Fibroblast of lung (primary cell): ENCODE data around the gene PPFIBP2. TPM values are rescaled to one million over a fixed set of nuclear protein-coding genes. Genes with fewer than 3 reads are reported as not detected.

Source experiments
- DNase-seq, 2 donors: peaks; one replicate each; pipeline versions ENCODE4 v3.0.0 to v3.0.0-alpha.2; 2010; ENCODE audit warnings: low read depth in 2 of 2
- H2AFZ ChIP-seq: 2 replicates; pipeline ENCODE4 v1.5.1; 2012; ENCODE audit warnings: low read length, control low read depth, inconsistent platforms
- H3K27ac ChIP-seq: 2 replicates; pipeline ENCODE4 v1.5.1; 2011; ENCODE audit warnings: low read length, control low read depth; ENCODE audit not compliant: insufficient read depth
- H3K27me3 ChIP-seq: 2 replicates; pipeline ENCODE4 v1.5.1; 2011; ENCODE audit warnings: mild to moderate bottlenecking, low read length; ENCODE audit not compliant: control insufficient read depth, insufficient read depth
- H3K36me3 ChIP-seq: 2 replicates; pipeline ENCODE4 v1.5.1; 2011; ENCODE audit warnings: low read length; ENCODE audit not compliant: control insufficient read depth, insufficient read depth
- H3K4me1 ChIP-seq: 2 replicates; pipeline ENCODE4 v1.5.1; 2011; ENCODE audit warnings: low read length; ENCODE audit not compliant: control insufficient read depth, insufficient read depth; ENCODE audit errors: extremely low read depth
- H3K4me2 ChIP-seq: 2 replicates; pipeline ENCODE4 v1.5.1; 2011; ENCODE audit warnings: low read length, control low read depth; ENCODE audit not compliant: insufficient read depth; ENCODE audit errors: extremely low read depth
- H3K4me3 ChIP-seq, 4 experiments: fragments of 200-600 bp in 1 of 4; sonication (generic) in 1 of 4; replicated peaks in 1 of 4; 2 replicates each; pipeline ENCODE4 v1.5.1; 2011 to 2016; ENCODE audit warnings: low read length in 4 of 4, low read depth in 3 of 4, mild to moderate bottlenecking in 3 of 4, control low read depth in 2 of 4, inconsistent platforms in 1 of 4, mixed read lengths in 1 of 4; ENCODE audit not compliant: insufficient read depth in 1 of 4; ENCODE audit errors: control extremely low read depth in 1 of 4
- H3K79me2 ChIP-seq: 2 replicates; pipeline ENCODE4 v1.5.1; 2012; ENCODE audit warnings: mild to moderate bottlenecking, low read length, inconsistent platforms; ENCODE audit not compliant: control insufficient read depth, insufficient read depth
- H3K9ac ChIP-seq: 2 replicates; pipeline ENCODE4 v1.5.1; 2011; ENCODE audit warnings: mild to moderate bottlenecking, low read length, control low read depth; ENCODE audit not compliant: insufficient read depth
- H3K9me3 ChIP-seq: 2 replicates; pipeline ENCODE4 v1.5.1; 2012; ENCODE audit warnings: low read depth, low read length; ENCODE audit not compliant: control insufficient read depth, insufficient read depth
- H4K20me1 ChIP-seq: 2 replicates; pipeline ENCODE4 v1.5.1; 2011; ENCODE audit warnings: low read length; ENCODE audit not compliant: control insufficient read depth, insufficient read depth; ENCODE audit errors: extremely low read depth
- CTCF ChIP-seq, 2 donors: IDR thresholded peaks in 1 of 2; conservative IDR thresholded peaks in 1 of 2; 1 replicate in 1 of 2; 2 replicates in 1 of 2; pipeline ENCODE4 v1.5.1; 2011 to 2012; ENCODE audit warnings: low read length in 2 of 2, control low read depth in 1 of 2, inconsistent platforms in 1 of 2, low read depth in 1 of 2, mild to moderate bottlenecking in 1 of 2
- EZH2 ChIP-seq: IDR thresholded peaks from 2 replicates; pipeline ENCODE4 v1.5.1; 2012; ENCODE audit warnings: low read length, control low read depth, mild to moderate bottlenecking; ENCODE audit errors: missing control alignments
- polyA plus RNA-seq, 2 donors: library from polyadenylated mRNA; depleted of rRNA in 1 of 2; stranded (reverse) in 1 of 2; unstranded in 1 of 2; fragments of >200 nt; gene quantifications; 2 replicates each; pipeline ENCODE4 v1.2.1, GENCODE V29; 2011 to 2012; ENCODE audit warnings: missing spikeins in 1 of 2
- total RNA-seq: library from RNA; depleted of rRNA; stranded (reverse); fragments of >200 nt; gene quantifications from 2 replicates; pipeline ENCODE4 v1.2.1, GENCODE V29; 2014

PPFIBP2 gene
- total and polyA plus RNA-seq, 2 donors (not counting 1 experiment from before 2014, with no cell fraction given) = 11.4 to 38.8 TPM

GRCh38 chr11:7484131-7484530 lies 29.7 kb upstream of the PPFIBP2 start:
- Histone ChIP-seq H3K4me1 (peaks cover under 1% of the 10 kb centered on the region), H3K4me3 (no peak overlapping the region), H3K79me2 (peaks cover 11% of the 10 kb centered on the region), H2AFZ (no peak overlapping the region), H3K9me3 (no peaks in the 10 kb centered on the region), H3K4me2 (no peak overlapping the region), H3K27ac (no peak overlapping the region), H3K27me3 (no peaks in the 10 kb centered on the region), H4K20me1 (no peaks in the 10 kb centered on the region), H3K9ac (no peak overlapping the region), H3K36me3 (no peaks in the 10 kb centered on the region)
- no peak for DNase-seq
- TF ChIP-seq CTCF (conservative IDR thresholded peaks at IDR 0.05 in 1 of 2, IDR thresholded peaks at IDR 0.05 in 1 of 2; ENCODE audit: low read depth in 1 of 2, low read length in 2 of 2) (no peak), EZH2 (no peak)

DNA sequence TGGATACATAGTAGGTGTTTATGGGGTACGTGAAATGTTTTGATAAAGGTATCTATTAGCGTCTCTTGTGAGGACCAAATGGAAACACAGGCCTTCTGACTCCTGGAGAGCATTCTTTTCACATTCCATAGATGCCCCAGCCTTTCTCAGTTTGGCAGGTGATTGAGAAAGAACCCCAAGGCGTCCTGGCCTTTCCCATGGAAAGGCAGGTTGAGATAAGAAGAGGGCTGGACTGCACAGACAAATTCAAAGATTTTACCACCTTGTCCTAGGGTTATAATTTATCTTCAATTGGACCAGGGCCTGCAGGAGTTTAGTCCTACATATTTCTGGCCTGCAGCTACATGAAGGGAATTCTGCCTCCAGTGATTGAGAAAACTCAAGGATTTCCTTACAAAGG lies 29.2 kb upstream of the PPFIBP2 start:
- H3K27me3 ChIP-seq = no peaks in the 10 kb centered on the region
- no peak for TF ChIP-seq CTCF (conservative IDR thresholded peaks at IDR 0.05 in 1 of 2, IDR thresholded peaks at IDR 0.05 in 1 of 2; ENCODE audit: low read depth in 1 of 2, low read length in 2 of 2)
- no peak for TF ChIP-seq EZH2
- no peak for DNase-seq
- no peaks in the 10 kb centered on the region for H3K9me3 ChIP-seq
- no peaks in the 10 kb centered on the region for H4K20me1 ChIP-seq
- no peak overlapping the region for H3K9ac ChIP-seq
- peaks cover 4% of the 10 kb centered on the region for H3K4me1 ChIP-seq
- H3K27ac ChIP-seq = no peak overlapping the region
- H3K36me3 ChIP-seq = no peaks in the 10 kb centered on the region
- no peak overlapping the region for H2AFZ ChIP-seq
- peak overlapping the region in 1 of 4 experiments; percentile 66 for H3K4me3 ChIP-seq
- H3K4me2 ChIP-seq = no peak overlapping the region
- H3K79me2 ChIP-seq = peaks cover 11% of the 10 kb centered on the region

DNA sequence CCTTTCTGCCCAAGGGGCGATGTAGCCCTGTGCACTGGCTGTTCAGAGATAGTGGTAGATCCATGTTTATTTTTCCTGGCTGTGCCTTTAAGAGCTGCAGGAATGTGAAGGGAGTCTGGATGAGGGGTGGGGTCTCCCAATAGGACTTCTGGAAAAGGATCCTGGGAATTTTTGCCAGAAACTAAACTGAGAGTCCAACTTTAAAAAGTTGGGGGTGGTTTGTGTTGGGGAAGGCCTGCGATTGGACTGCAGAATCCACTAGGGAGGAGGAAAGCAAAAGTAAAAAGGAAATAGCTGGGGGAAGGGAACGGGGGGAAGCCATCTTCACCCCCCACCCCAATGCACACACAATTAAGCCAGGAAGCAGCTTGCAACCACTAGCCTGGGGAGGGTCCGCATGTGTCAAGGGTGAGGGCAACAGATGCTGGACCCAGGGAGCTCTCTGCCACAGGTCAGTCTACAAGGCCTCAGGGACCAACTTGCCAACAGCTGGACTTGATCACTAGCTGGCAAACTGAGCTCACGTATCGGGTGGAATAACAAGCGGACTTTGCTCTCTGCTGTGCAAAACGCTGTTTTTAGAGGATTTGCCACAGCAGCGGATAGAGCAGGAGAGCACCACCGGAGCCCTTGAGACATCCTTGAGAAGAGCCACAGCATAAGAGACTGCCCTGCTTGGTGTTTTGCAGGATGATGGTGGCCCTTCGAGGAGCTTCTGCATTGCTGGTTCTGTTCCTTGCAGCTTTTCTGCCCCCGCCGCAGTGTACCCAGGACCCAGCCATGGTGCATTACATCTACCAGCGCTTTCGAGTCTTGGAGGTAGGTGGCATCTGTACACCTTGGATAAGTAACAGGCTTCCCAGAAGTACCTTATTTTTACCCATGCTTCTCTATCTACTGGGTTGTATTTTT lies 28.4 kb upstream of the PPFIBP2 start, which contains the start of gene OLFML1:
Gene OLFML1, plus strand, starts transcription at position 321 of the 912 bp plus-strand sequence. Its CDS starts 370 bp downstream, at position 691.
- TF ChIP-seq CTCF (conservative IDR thresholded peaks at IDR 0.05 in 1 of 2, IDR thresholded peaks at IDR 0.05 in 1 of 2; ENCODE audit: low read depth in 1 of 2, low read length in 2 of 2) = no peak
- no peak for TF ChIP-seq EZH2
- Histone ChIP-seq H3K9ac (peak within 1 kb of the TSS; percentile 54), H3K36me3 (no peaks in the 10 kb centered on the region), H3K4me3 (peak within 1 kb of the TSS; percentile 52 to 66 (median 65)), H4K20me1 (no peaks in the 10 kb centered on the region), H2AFZ (peak within 1 kb of the TSS; percentile 88), H3K9me3 (no peaks in the 10 kb centered on the region), H3K27ac (peak within 1 kb of the TSS; percentile 53), H3K27me3 (no peaks in the 10 kb centered on the region), H3K4me1 (peaks cover 11% of the 10 kb centered on the region), H3K4me2 (peak within 1 kb of the TSS; percentile 84), H3K79me2 (peaks cover 11% of the 10 kb centered on the region)
- peak in 1 of 2 donors; percentile 61 for DNase-seq
